ENCODE results near the gene ADRA2C. TPM values are rescaled to one million over a fixed set of nuclear protein-coding genes. Genes with fewer than 3 reads are reported as not detected.

Gene ADRA2C
- total and polyA plus RNA-seq, 2 of the 13 experiments (the other 11 are each of a cell fraction or from before 2014, with no cell fraction given): 15.4 to 69.7 TPM

- no peak for TF ChIP-seq ZBTB26 (CRISPR knock-in tag; IDR thresholded peaks at IDR 0.05; ENCODE audit: borderline replicate concordance)
- TF ChIP-seq, protein P1, sequence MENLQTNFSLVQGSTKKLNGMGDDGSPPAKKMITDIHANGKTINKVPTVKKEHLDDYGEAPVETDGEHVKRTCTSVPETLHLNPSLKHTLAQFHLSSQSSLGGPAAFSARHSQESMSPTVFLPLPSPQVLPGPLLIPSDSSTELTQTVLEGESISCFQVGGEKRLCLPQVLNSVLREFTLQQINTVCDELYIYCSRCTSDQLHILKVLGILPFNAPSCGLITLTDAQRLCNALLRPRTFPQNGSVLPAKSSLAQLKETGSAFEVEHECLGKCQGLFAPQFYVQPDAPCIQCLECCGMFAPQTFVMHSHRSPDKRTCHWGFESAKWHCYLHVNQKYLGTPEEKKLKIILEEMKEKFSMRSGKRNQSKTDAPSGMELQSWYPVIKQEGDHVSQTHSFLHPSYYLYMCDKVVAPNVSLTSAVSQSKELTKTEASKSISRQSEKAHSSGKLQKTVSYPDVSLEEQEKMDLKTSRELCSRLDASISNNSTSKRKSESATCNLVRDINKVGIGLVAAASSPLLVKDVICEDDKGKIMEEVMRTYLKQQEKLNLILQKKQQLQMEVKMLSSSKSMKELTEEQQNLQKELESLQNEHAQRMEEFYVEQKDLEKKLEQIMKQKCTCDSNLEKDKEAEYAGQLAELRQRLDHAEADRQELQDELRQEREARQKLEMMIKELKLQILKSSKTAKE (CRISPR knock-in tag; IDR thresholded peaks at IDR 0.05; ENCODE audit: borderline replicate concordance): no peak
- no peak for TF ChIP-seq KLF6 (CRISPR knock-in tag; IDR thresholded peaks at IDR 0.05)
- no peak for TF ChIP-seq RFXANK (CRISPR knock-in tag; IDR thresholded peaks at IDR 0.05)
- TF ChIP-seq HMGA1 (CRISPR knock-in tag; conservative IDR thresholded peaks at IDR 0.05): no peak
- TF ChIP-seq HMGXB4 (CRISPR knock-in tag; IDR thresholded peaks at IDR 0.05; ENCODE audit: borderline replicate concordance in 1 of 2, low read depth in 1 of 2): no peak
- TF ChIP-seq, protein P2, sequence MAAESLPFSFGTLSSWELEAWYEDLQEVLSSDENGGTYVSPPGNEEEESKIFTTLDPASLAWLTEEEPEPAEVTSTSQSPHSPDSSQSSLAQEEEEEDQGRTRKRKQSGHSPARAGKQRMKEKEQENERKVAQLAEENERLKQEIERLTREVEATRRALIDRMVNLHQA (CRISPR knock-in tag; IDR thresholded peaks at IDR 0.05): no peak
- peak; percentile 27 for TF ChIP-seq POGK (CRISPR knock-in tag; conservative IDR thresholded peaks at IDR 0.05)
- TF ChIP-seq FOXA3 (CRISPR knock-in tag; IDR thresholded peaks at IDR 0.05): 0 out of 2 replicates have a peak, but pooled peaks have one; percentile 14
- TF ChIP-seq EED (CRISPR knock-in tag; IDR thresholded peaks at IDR 0.05): no peak
- TF ChIP-seq ZNF510 (CRISPR knock-in tag; IDR thresholded peaks at IDR 0.05; ENCODE audit: low read depth): no peak
- TF ChIP-seq ZNF558 (CRISPR knock-in tag; IDR thresholded peaks at IDR 0.05; ENCODE audit: borderline replicate concordance): no peak
- no peak for TF ChIP-seq PCBP2 (optimal IDR thresholded peaks at IDR 0.05; ENCODE audit: low read depth, low read length, poor library complexity, severe bottlenecking)
- no peak for TF ChIP-seq ZNF264 (CRISPR knock-in tag; IDR thresholded peaks at IDR 0.05)
- TF ChIP-seq SOX6 (IDR thresholded peaks at IDR 0.05): no peak
- no peak; the same call in 1 of the 2 replicates for TF ChIP-seq SOX6 (CRISPR knock-in tag; IDR thresholded peaks at IDR 0.05)
- TF ChIP-seq KLF11 (CRISPR knock-in tag; IDR thresholded peaks at IDR 0.05): no peak
- no peak for TF ChIP-seq CEBPB (IDR thresholded peaks at IDR 0.05; ENCODE audit: borderline replicate concordance, low read depth, low read length)
- no peak for TF ChIP-seq EEA1 (CRISPR knock-in tag; IDR thresholded peaks at IDR 0.05; ENCODE audit: borderline replicate concordance)
- TF ChIP-seq CCDC6 (CRISPR knock-in tag; IDR thresholded peaks at IDR 0.05): 0 out of 2 replicates have a peak, but pooled peaks have one; percentile 53
- TF ChIP-seq, protein P3, sequence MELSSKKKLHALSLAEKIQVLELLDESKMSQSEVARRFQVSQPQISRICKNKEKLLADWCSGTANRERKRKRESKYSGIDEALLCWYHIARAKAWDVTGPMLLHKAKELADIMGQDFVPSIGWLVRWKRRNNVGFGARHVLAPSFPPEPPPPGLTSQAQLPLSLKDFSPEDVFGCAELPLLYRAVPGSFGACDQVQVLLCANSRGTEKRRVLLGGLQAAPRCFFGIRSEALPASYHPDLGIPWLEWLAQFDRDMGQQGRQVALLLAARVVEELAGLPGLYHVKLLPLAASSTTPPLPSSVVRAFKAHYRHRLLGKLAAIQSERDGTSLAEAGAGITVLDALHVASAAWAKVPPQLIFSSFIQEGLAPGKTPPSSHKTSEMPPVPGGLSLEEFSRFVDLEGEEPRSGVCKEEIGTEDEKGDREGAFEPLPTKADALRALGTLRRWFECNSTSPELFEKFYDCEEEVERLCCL (CRISPR knock-in tag; IDR thresholded peaks at IDR 0.05; ENCODE audit: borderline replicate concordance): no peak
- TF ChIP-seq GABPB1 (CRISPR knock-in tag; IDR thresholded peaks at IDR 0.05): peak; percentile 64; the same call in 1 of the 2 replicates
Measured at GRCh38 chr4:3803475-3803847, 37.3 kb downstream of the ADRA2C start (continued).

Measured in HepG2 (cell line).